ENCODE data around the gene FHOD1. TPM values are rescaled to one million over a fixed set of nuclear protein-coding genes. Genes with fewer than 3 reads are reported as not detected.

Gene FHOD1
- total and polyA plus RNA-seq, 10 donors = 45.6 to 304 (median 147) TPM

GRCh38 chr16:67195676-67196075 is 51.6 kb downstream of the FHOD1 start:
- no peak overlapping the region for H3K4me3 ChIP-seq
- H3K36me3 ChIP-seq = peaks cover 0 to 78% (median 61%) of the 10 kb centered on the region in 6 donors
- DNase-seq = no peak
- no peaks in the 10 kb centered on the region for H3K27me3 ChIP-seq (replicated peaks in 1 of 7)
- H3K9me3 ChIP-seq = no peaks in the 10 kb centered on the region
- WGBS, 5 donors = 80 to 89% (median 88%) methylated on average over 5 of the region's 5 CpGs
- H3K4me1 ChIP-seq = peaks cover 31 to 85% (median 50%) of the 10 kb centered on the region in 6 donors
- TF ChIP-seq CTCF (IDR thresholded peaks at IDR 0.05 in 8 of 11, conservative IDR thresholded peaks at IDR 0.05 in 3 of 11) = no peak
- TF ChIP-seq POLR2A (IDR thresholded peaks at IDR 0.05) = no peak
- peak in 1 of 3 donors; percentile 14 for TF ChIP-seq POLR2AphosphoS5 (IDR thresholded peaks at IDR 0.05)
- intact Hi-C loops (cut with DNase I; ENCODE audit: low total_unique reads) = no loop called here
- H3K27ac ChIP-seq = no peak overlapping the region

- peak overlapping the region in 1 of 8 donors; percentile 3 for H3K4me3 ChIP-seq
- 78 to 97% (median 86%) methylated on average over 3 to 6 of the region's 6 CpGs for WGBS, 5 donors
- H3K27ac ChIP-seq = peak overlapping the region in 1 of 8 donors; percentile 95
- TF ChIP-seq POLR2AphosphoS5 (IDR thresholded peaks at IDR 0.05) = peak in 1 of 3 donors; percentile 40
- TF ChIP-seq CTCF (IDR thresholded peaks at IDR 0.05 in 8 of 11, conservative IDR thresholded peaks at IDR 0.05 in 3 of 11) = no peak
- H3K27me3 ChIP-seq (replicated peaks in 1 of 7) = no peaks in the 10 kb centered on the region
- DNase-seq = no peak
- peaks cover 33 to 87% (median 51%) of the 10 kb centered on the region in 6 donors for H3K4me1 ChIP-seq
- no peaks in the 10 kb centered on the region for H3K9me3 ChIP-seq
- peaks cover 0 to 64% (median 53%) of the 10 kb centered on the region in 6 donors for H3K36me3 ChIP-seq
- intact Hi-C loops (cut with DNase I; ENCODE audit: low total_unique reads) = no loop called here
Measured at GRCh38 chr16:67194260-67194659, 53.0 kb downstream of the FHOD1 start.

GRCh38 chr16:67193536-67193935 is 53.7 kb downstream of the FHOD1 start:
- intact Hi-C loops (cut with DNase I; ENCODE audit: low total_unique reads) = no loop called here
- TF ChIP-seq POLR2A (IDR thresholded peaks at IDR 0.05) = no peak
- no peak for TF ChIP-seq POLR2AphosphoS5 (IDR thresholded peaks at IDR 0.05)
- TF ChIP-seq CTCF (IDR thresholded peaks at IDR 0.05 in 8 of 11, conservative IDR thresholded peaks at IDR 0.05 in 3 of 11) = no peak
- peaks cover 0 to 57% (median 47%) of the 10 kb centered on the region in 6 donors for H3K36me3 ChIP-seq
- H3K4me1 ChIP-seq = peaks cover 32 to 89% (median 52%) of the 10 kb centered on the region in 6 donors
- H3K4me3 ChIP-seq = peak overlapping the region in 5 of 8 donors; percentile 73 to 99 (median 95)
- no peaks in the 10 kb centered on the region for H3K27me3 ChIP-seq (replicated peaks in 1 of 7)
- DNase-seq = no peak
- H3K27ac ChIP-seq = peak overlapping the region in 3 of 8 donors; percentile 87 to 95 (median 88)
- H3K9me3 ChIP-seq = no peaks in the 10 kb centered on the region

GRCh38 chr16:67192781-67193361 is 54.4 kb downstream of the FHOD1 start:
- Histone ChIP-seq H3K9me3 (no peaks in the 10 kb centered on the region), H3K27ac (peak overlapping the region in 6 of 8 donors; percentile 33 to 95 (median 86)), H3K4me3 (peak overlapping the region; percentile 73 to 99 (median 98)), H3K27me3 (replicated peaks in 1 of 7) (peaks cover 0 to under 1% (median 0%) of the 10 kb centered on the region in 7 donors), H3K4me1 (peaks cover 29 to 87% (median 51%) of the 10 kb centered on the region in 6 donors), H3K36me3 (peaks cover 0 to 50% (median 41%) of the 10 kb centered on the region in 6 donors)
- 16 to 39% (median 29%) methylated on average over 17 of the region's 17 CpGs for WGBS, 5 donors
- intact Hi-C loops (cut with DNase I; ENCODE audit: low total_unique reads) = no loop called here
- no peak for DNase-seq
- TF ChIP-seq CTCF (IDR thresholded peaks at IDR 0.05 in 8 of 11, conservative IDR thresholded peaks at IDR 0.05 in 3 of 11) (no peak), POLR2AphosphoS5 (IDR thresholded peaks at IDR 0.05) (no peak), POLR2A (IDR thresholded peaks at IDR 0.05) (no peak)

Data from spleen (tissue), 11 donors.